Mononuclear cell (primary cell): ENCODE data around the gene CPOX. TPM values are rescaled to one million over a fixed set of nuclear protein-coding genes. Genes with fewer than 3 reads are reported as not detected.
A peak's percentile ranks its signal among the peaks of the same experiment; 100 is the strongest.

ENCODE experiments used
- H3K27me3 ChIP-seq: 2 replicates; pipeline ENCODE4 v1.6.0; 2011; ENCODE audit warnings: low read length, control low read depth; ENCODE audit not compliant: insufficient read depth
- H3K4me1 ChIP-seq: 2 replicates; pipeline ENCODE4 v1.5.1; 2011; ENCODE audit warnings: mild to moderate bottlenecking, low read length, control low read depth; ENCODE audit not compliant: insufficient read depth
- H3K4me3 ChIP-seq: 2 replicates; pipeline ENCODE4 v1.5.1; 2011; ENCODE audit warnings: mild to moderate bottlenecking, low read length, moderate library complexity
- H3K9me3 ChIP-seq: 2 replicates; pipeline ENCODE4 v1.5.1; 2011; ENCODE audit warnings: low read depth, mild to moderate bottlenecking, control low read depth, low read length
- total RNA-seq: library from RNA; depleted of rRNA; stranded (reverse); fragments of >200 nt; gene quantifications from one replicate; pipeline ENCODE4 v1.2.3, GENCODE V29; 2012

Gene CPOX
- total RNA-seq, 1 donor, result 7.0 TPM

DNA sequence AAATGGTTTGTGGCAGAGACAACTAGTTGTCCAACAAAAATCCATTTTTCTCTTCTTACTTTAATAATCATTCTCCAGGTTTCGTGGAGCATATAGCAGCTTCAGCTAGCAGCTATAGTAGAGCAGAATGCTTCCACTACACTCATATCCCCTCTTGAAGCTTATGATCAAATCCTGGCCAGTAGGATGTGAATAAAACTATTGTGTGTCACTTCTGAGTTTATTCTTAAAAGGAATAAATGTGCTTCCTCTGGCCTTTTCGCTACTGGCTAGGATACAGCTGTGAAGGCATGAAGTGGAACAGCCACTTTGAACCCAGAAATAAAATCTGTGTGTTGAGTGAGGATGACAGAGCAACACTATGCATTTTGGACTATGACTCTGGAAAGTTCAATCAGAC, 7.8 kb upstream of the CPOX start:
- no peaks in the 10 kb centered on the region for H3K27me3 ChIP-seq
- peaks cover 18% of the 10 kb centered on the region for H3K4me1 ChIP-seq
- H3K9me3 ChIP-seq, result no peaks in the 10 kb centered on the region
- no peak overlapping the region for H3K4me3 ChIP-seq

DNA sequence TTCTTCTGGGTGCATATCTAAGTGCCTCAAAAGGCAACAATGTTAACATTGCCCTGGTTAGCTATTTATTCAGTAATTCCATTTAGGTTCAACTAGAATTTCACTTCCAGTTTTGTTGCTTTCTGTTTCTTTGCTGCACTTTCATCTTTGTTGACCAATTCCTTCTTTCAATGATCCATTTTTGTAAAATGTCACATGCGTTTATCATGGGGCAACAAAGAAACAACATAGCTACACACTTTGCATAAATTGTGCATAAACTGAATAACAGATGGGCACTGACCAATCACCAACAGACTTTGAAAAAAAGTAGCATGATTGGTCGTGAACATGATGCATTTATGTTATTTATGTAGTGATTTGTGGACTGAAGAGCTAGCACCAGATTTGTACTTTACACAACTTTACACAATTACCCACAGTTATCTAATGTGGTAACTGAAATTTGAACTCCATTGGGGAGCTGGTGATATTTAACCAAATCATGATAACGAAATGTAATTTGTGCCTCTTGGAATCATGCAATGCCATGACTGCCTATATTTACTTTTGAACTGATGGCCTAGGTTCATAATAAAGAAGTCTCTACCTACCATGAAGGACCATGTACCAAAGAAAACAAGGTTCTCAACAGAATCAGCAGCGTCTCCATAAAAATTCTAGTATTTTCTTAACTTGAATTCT, 7.1 kb upstream of the CPOX start:
- no peaks in the 10 kb centered on the region for H3K27me3 ChIP-seq
- no peak overlapping the region for H3K4me3 ChIP-seq
- H3K9me3 ChIP-seq, result no peaks in the 10 kb centered on the region
- peaks cover 18% of the 10 kb centered on the region for H3K4me1 ChIP-seq

DNA sequence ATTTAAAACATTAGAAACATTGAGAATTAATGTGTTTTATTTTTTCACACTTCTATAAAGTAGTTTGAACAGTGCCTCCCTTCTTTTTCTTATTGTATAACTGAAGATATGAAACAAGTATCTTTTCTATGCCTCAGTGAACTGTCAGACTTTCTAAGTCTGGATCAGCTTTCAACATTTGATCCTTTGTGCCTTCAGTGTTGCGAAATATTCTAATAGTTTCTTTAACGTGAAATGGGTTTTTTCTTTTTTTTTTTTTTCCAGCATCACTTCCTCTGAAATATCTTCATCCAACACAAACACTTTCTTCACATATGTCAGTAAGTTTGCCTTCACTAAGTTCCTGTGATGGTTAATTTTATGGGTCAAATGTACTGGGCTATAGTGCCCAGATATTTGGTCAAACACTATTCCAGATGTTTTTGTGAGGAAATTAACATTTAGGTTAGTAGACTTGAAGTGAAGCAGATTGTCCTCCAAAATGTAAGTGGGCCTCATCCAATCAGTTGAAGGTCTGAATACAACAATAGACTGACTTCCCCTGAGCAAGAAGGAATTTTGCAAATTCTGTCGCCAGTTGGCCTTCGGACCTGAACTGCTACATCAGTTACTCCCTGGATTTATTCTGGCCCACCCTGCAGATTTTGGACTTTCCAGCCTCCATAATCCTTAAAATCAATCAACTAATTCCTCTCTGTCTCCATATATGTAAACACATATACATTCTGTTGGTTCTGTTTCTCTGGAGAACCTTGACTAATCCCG, 6.4 kb upstream of the CPOX start:
- Histone ChIP-seq H3K27me3 (no peaks in the 10 kb centered on the region), H3K4me1 (peaks cover 18% of the 10 kb centered on the region), H3K4me3 (no peak overlapping the region), H3K9me3 (no peaks in the 10 kb centered on the region)

DNA sequence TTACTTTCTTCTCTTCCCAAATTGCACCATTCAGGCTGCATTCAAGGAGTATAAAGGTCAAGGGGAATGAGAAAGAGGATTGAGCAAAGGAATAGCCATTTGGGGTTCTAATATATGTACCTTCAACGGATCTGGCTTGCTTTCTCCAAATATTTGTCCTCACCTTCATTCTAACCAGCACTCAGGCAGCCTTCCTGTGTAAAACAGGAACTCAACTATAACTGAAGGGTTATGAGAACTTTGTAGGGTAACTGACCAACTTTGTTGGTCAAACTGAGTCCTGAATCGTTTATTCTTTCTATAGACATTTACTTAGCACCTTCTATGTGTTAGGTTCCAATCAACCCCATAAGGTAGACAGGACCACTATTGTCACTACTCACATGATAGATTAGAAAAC, 5.1 kb upstream of the CPOX start:
- Histone ChIP-seq H3K4me1 (peaks cover 27% of the 10 kb centered on the region), H3K4me3 (no peak overlapping the region), H3K27me3 (no peaks in the 10 kb centered on the region), H3K9me3 (no peaks in the 10 kb centered on the region)

DNA sequence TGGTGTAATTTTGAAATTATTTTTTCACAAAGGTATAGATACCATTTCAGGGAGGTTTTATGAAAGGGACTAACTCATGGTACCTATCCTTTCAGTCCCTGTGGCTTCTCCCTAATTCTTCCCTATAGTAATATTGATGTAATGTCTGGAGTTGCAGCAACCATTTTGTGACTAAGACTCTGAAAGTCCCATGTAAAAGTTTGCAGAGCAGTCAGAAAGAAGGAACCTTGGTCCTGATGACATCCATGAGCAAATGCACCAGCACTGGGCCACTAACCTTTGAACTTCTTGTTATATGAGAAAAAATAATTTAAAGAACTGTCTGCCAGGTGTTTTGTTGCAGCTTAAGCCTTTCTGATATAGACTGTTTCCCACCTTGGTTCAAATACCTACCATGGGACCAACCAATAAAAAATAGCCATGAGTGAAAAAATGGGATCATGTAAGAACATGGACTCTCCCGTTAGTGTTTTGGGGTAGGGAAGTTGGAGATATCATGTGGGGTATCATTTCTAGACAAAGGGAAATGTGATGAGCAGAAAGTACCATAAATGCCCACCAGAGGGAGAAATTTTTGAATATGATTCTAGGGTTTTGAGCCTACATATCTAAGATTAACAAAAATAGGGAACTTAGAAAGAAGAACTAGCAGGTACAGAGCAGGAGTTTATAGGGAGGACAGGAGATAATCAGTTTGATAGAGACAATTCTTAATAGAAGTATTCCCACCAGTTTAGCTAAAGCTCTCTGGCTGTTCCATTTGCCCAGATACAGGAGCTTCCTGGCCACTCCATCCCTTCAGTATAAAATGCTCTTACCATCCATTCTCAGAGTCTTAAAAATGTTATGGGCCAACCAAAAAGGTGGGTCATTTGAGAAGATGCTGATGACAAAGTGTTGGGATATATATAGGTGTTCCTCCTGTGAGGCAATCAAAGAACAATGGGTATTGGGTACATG, 3.4 kb upstream of the CPOX start:
- Histone ChIP-seq H3K4me3 (no peak overlapping the region), H3K27me3 (no peaks in the 10 kb centered on the region), H3K4me1 (peaks cover 36% of the 10 kb centered on the region), H3K9me3 (no peaks in the 10 kb centered on the region)

DNA sequence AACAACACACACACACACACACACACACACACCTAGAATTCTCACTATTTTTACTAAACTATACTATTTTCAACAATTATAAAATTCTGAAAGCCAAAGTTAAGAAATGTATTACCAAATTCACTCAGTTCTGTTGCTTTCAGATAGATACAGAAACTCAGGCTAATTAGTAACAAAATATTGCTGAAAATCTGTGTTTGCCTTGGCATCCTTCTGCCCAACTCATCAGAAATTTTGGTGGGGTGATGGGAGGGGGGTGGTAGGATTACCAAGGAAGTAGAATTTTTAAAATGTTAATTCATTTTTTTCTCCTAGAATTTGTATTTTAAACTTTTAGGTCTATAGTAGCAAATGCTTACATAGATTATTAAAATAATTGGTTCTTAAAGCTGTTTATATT, 2.7 kb upstream of the CPOX start:
- Histone ChIP-seq H3K4me1 (peaks cover 36% of the 10 kb centered on the region), H3K27me3 (no peaks in the 10 kb centered on the region), H3K9me3 (no peaks in the 10 kb centered on the region), H3K4me3 (no peak overlapping the region)

DNA sequence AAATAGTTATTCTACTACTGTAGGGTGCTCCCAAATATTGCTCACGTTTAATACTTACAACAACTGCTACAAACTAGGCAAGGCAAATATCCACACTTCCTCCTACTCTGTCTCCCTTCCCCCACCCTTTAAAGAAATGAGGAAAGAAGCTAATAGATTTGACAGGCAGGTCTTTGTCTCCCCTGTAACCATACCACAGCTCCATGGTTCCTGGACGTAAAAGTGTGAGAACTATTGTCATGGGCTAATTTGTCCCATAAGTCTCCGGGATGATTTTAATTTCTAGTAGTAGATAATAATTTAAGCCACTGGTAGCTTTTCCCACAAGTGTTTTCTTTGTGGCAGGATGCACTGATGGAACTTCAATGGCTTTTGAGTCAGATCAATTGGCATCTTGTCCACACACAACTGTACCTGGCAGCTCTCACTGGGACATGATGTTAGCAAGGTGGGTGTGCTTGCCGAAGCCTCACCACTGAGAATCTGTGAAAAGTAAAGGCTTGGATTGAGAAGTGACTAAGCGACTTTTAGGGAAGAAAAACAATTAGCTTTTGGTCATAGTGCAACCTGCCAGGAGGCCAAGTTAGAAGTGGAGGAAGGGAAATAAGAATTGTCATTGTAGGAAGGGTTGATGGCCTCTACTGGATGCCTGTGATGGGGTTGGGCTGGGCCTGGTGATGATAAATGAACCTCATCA, 1.4 kb upstream of the CPOX start:
- Histone ChIP-seq H3K4me1 (peaks cover 32% of the 10 kb centered on the region), H3K9me3 (no peaks in the 10 kb centered on the region), H3K27me3 (no peaks in the 10 kb centered on the region), H3K4me3 (no peak overlapping the region)

DNA sequence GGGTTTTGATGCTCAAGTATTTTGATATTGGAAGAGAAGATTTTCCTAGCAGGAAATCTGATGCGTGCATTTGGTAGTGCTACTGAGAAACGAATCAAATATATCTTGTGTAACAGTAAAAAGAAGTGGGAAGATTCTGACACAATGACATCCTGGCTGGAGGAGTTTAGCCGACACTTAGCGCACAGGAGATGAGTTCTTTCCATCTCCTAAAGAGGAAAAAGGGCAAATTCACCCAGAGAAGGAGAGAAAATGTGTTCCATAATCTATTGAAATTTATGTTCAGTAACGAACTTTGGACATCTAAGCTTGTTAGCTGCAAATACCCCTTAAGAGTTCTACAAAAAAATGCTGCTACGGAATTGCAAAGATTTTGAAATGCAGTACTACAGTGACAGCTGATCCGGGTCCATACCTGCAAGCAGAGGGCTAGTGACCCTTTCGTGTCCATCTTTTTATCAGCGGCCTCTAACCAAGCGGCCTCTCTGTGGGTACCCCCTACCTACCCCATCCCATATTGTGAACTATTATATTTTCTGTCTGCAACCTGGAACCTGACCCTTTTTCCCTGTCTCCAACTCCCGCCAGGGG, 971 bp downstream of the CPOX start:
- Histone ChIP-seq H3K4me3 (peak overlapping the region; percentile 69), H3K4me1 (peaks cover 26% of the 10 kb centered on the region), H3K27me3 (no peaks in the 10 kb centered on the region), H3K9me3 (no peaks in the 10 kb centered on the region)

DNA sequence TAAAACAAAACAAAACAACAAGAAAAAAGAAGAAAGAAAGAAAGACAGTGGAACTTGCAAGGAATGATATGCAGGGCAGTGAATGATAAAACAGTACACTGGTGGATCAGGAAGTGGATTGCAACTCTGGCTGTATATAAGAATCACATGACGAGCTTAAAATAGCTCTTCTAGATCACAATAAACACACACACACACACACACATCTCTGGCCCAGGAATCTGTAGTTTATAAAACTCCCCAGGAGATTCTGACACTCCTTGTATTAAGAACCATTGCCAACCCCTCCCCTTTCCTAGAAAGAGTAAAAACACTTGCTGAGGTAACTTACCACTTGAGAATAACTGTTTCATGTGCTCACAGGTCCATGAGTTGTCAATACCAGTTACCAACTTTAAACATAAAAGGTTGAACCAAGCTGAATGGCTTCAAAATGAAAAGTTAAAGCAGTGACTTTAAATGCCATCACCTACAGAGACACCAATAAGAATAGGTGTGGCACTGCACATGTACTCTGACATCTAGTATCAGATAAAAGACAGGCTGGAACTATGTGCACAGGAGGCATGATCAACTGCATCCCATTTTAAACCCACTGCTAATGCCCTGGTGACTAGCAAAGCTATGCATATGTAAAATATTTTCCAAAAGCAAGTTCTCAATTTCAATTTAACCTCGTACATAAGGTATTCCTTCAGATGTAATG, 3.9 kb downstream of the CPOX start:
- H3K9me3 ChIP-seq, result no peaks in the 10 kb centered on the region
- no peak overlapping the region for H3K4me3 ChIP-seq
- peaks cover 33% of the 10 kb centered on the region for H3K4me1 ChIP-seq
- H3K27me3 ChIP-seq, result no peaks in the 10 kb centered on the region

DNA sequence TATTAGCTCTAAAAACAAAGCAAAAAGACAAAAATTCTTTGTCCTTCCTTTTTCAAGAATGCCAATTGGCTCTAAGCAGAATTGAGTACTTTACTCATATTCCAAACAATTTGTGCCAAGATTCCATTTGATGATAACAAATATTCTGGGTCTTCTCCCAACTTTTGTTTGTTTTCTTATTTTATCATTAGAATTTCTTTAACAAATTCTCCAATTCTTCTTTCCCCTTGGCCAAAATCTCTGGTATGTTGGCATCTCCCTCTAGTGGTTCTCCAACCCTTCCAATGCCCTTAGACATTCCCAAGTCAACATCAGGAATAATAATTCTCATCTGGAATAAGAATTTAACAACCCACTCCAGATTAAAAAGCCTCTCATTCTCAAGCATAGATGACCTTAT, 5.3 kb downstream of the CPOX start:
- Histone ChIP-seq H3K27me3 (no peaks in the 10 kb centered on the region), H3K4me3 (no peak overlapping the region), H3K4me1 (peaks cover 24% of the 10 kb centered on the region), H3K9me3 (no peaks in the 10 kb centered on the region)

DNA sequence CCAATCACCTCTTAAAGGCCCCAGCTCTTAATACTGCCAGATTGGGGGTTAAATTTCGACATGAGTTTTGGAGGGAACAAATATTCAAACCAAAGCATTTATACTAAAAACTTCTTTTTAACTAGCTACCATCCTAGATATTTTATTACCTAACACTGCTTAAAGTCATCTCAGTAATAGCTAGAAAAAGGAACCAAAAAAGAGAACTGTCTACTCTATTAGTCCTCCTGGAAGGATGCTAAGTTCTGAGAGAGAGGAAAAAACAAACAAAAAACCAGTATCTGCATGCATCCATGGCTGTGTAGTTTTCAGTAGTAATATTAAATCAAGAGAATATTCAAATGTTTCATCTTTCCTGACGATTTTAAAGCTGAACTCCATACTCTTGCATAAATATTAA, 5.8 kb downstream of the CPOX start:
- Histone ChIP-seq H3K4me3 (no peak overlapping the region), H3K9me3 (no peaks in the 10 kb centered on the region), H3K4me1 (peaks cover 20% of the 10 kb centered on the region), H3K27me3 (no peaks in the 10 kb centered on the region)

DNA sequence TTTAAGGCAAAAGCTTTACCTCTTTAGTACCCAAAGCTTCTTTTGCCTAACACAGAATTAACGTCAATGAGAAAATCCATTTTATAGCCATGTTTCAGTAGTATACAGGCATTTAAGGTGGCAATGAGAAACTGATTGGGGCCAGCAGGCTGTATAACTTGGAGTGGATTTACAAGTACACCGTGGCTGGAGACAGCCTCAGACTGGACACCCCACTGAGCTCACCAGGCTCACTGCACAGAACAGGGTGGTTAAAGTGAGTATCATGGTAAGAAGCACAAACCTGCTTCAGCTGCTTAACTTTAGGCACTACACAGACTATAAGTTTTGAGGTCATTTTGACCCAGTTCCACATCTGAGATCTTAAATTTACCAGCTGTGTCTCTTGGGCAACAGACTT, 8.9 kb downstream of the CPOX start:
- no peaks in the 10 kb centered on the region for H3K27me3 ChIP-seq
- peaks cover 12% of the 10 kb centered on the region for H3K4me1 ChIP-seq
- H3K4me3 ChIP-seq, result no peak overlapping the region
- no peaks in the 10 kb centered on the region for H3K9me3 ChIP-seq

DNA sequence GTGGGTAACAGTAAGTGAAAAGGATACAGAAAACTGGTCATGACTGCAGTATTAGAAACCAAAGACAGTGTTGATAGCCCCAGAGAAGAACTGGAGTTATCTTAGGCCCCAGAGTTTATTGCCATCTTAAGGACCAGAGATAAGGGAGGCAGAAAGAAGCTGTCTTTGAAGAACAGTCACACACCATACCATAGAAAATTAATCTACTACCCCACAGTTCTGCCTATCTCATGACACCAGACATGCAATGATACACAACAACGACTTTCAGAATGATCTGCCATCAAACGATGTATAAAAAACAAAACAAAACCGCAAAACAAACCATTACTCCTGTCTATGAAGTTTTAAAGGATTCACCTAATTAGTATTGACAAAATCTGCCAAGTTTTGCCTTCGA, 9.6 kb downstream of the CPOX start:
- H3K27me3 ChIP-seq, result no peaks in the 10 kb centered on the region
- no peak overlapping the region for H3K4me3 ChIP-seq

DNA sequence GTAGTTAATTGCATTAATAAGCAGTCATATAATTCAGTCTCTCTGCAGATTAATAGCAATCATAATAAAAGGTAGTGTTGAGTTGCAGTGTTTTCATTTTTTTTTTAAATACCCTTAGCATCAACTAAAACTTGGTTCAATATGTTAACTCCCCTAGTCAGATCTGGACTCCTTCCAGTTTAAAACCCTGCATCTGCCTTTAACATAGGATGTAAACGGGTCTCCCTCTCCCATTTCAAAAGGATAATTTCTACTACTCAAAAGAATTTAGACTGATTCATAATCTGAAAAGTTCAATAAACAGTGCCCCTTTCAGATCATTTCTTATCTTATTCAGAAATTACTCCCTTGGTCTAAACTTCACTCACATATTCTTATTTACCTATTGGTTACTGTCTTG, 11.4 kb downstream of the CPOX start:
- no peaks in the 10 kb centered on the region for H3K9me3 ChIP-seq
- H3K27me3 ChIP-seq, result no peaks in the 10 kb centered on the region
- H3K4me3 ChIP-seq, result no peak overlapping the region
- peaks cover 7% of the 10 kb centered on the region for H3K4me1 ChIP-seq

More for the DNA sequence above, 9.6 kb downstream of the CPOX start:
- Histone ChIP-seq H3K4me1 (peaks cover 12% of the 10 kb centered on the region), H3K9me3 (no peaks in the 10 kb centered on the region)
